ENCODE data around the gene VSIG10. TPM values are rescaled to one million over a fixed set of nuclear protein-coding genes. Genes with fewer than 3 reads are reported as not detected.
"Not testable (repeated sequence)": the region's sequence is repeated elsewhere in the genome, so short reads cannot be mapped to it uniquely, and the experiment has no call there.

Gene VSIG10
- total RNA-seq, 3 donors from 2014 or later = 3.6 to 4.3 (median 3.6) TPM

- DNase-seq (no peak), ATAC-seq (no peak)
- H3K36me3 Mint-ChIP-seq (ENCODE audit: insufficient read depth) = no peaks in the 10 kb centered on the region
- peaks cover 15% of the 10 kb centered on the region for H3K27me3 Mint-ChIP-seq (ENCODE audit: low read depth)
- H3K4me3 Mint-ChIP-seq = no peak overlapping the region
- H3K9me3 Mint-ChIP-seq = no peaks in the 10 kb centered on the region
- peaks cover 4% of the 10 kb centered on the region for H3K4me1 Mint-ChIP-seq (ENCODE audit: low read depth)
Measured at GRCh38 chr12:118098401-118098800, 5.4 kb downstream of the VSIG10 start.

DNA sequence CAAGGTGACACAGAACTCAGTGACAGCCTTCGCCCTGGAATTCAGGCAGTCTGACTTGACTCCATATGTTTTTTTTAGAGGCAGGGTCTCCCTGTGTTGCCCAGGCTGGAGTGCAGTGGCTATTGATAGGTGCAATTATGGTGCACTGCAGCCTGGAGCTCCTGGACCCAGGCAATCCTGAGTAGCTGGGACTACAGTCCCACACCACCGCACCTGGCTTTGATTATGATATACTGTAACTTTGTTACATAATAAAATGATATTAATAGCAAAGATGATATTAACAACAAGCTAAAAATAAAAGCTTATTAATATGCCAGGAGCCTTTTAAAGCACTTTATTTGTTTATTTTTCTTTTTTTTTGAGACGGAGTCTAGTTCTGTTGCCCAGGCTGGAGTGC lies 9.8 kb downstream of the VSIG10 start:
- Mint-ChIP-seq H3K4me1 (ENCODE audit: low read depth) (no peaks in the 10 kb centered on the region), H3K36me3 (ENCODE audit: insufficient read depth) (no peaks in the 10 kb centered on the region), H3K27me3 (ENCODE audit: low read depth) (no peaks in the 10 kb centered on the region), H3K9me3 (no peaks in the 10 kb centered on the region), H3K4me3 (no peak overlapping the region)
- DNase-seq (no peak), ATAC-seq (no peak)

DNA sequence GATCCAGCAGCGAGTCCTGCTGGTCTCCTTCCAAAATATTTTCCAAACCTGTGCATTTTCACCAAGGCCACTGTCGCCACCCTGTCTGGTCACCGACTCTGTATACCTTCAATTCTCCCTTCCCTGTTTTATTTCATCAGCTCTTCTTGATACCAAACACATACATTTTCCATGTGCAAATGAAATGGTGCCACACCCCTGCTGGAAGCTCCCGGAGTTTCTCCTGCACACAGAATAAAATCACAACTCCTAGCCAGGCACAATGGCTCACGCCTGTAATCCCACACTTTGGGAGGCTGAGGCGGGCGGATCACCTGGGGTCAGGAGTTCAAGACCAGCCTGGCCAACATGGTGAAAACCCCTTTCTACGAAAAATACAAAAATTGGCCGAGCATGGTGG lies 14.0 kb downstream of the VSIG10 start:
- no peak overlapping the region for H3K4me3 Mint-ChIP-seq
- no peaks in the 10 kb centered on the region for H3K36me3 Mint-ChIP-seq (ENCODE audit: insufficient read depth)
- ATAC-seq (no peak), DNase-seq (no peak)
- H3K4me1 Mint-ChIP-seq (ENCODE audit: low read depth) = no peaks in the 10 kb centered on the region
- H3K9me3 Mint-ChIP-seq = no peaks in the 10 kb centered on the region
- no peaks in the 10 kb centered on the region for H3K27me3 Mint-ChIP-seq (ENCODE audit: low read depth)

DNA sequence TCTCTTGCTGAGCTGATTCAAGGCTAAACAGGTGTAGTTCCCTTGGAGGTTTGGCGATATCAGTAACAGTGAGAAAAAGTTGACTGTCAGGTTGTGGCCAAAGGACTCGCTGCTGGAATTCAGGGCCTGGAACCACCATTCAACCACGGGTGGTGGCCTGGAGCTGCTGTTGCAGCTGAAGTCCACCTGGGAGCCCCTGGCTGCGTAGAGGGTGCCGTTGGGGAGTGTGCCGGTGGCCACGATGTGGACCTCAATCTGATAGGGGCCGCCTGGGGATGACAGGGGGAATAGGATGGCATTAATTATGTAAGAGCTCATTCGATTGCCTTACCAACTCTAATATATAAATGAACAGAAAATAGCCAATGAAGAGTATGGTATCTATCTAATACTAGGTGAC lies 21.6 kb downstream of the VSIG10 start:
- ATAC-seq (no peak), DNase-seq (no peak)
- Mint-ChIP-seq H3K4me3 (no peak overlapping the region), H3K27me3 (ENCODE audit: low read depth) (no peaks in the 10 kb centered on the region), H3K9me3 (no peaks in the 10 kb centered on the region), H3K36me3 (ENCODE audit: insufficient read depth) (no peaks in the 10 kb centered on the region), H3K4me1 (ENCODE audit: low read depth) (no peaks in the 10 kb centered on the region)

- H3K4me1 Mint-ChIP-seq (ENCODE audit: low read depth); H3K36me3 Mint-ChIP-seq (ENCODE audit: insufficient read depth); DNase-seq; ATAC-seq; H3K4me3 Mint-ChIP-seq; H3K9me3 Mint-ChIP-seq; H3K27me3 Mint-ChIP-seq (ENCODE audit: low read depth): not testable (repeated sequence)
Measured at GRCh38 chr12:118081521-118081920, 22.3 kb downstream of the VSIG10 start.

- H3K4me1 Mint-ChIP-seq (ENCODE audit: low read depth) = no peaks in the 10 kb centered on the region
- H3K4me3 Mint-ChIP-seq = no peak overlapping the region
Measured at GRCh38 chr12:118073768-118074167, 30.0 kb downstream of the VSIG10 start.

GRCh38 chr12:118070650-118071049 lies 33.2 kb downstream of the VSIG10 start:
- DNase-seq (no peak), ATAC-seq (no peak)
- no peaks in the 10 kb centered on the region for H3K36me3 Mint-ChIP-seq (ENCODE audit: insufficient read depth)
- H3K9me3 Mint-ChIP-seq = no peaks in the 10 kb centered on the region
- H3K27me3 Mint-ChIP-seq (ENCODE audit: low read depth) = peaks cover 12% of the 10 kb centered on the region
- H3K4me1 Mint-ChIP-seq (ENCODE audit: low read depth) = peaks cover 2% of the 10 kb centered on the region
- no peak overlapping the region for H3K4me3 Mint-ChIP-seq

More at GRCh38 chr12:118073768-118074167, 30.0 kb downstream of the VSIG10 start:
- no peaks in the 10 kb centered on the region for H3K9me3 Mint-ChIP-seq
- H3K36me3 Mint-ChIP-seq (ENCODE audit: insufficient read depth) = no peaks in the 10 kb centered on the region
- DNase-seq (no peak), ATAC-seq (no peak)
- H3K27me3 Mint-ChIP-seq (ENCODE audit: low read depth) = no peaks in the 10 kb centered on the region

DNA sequence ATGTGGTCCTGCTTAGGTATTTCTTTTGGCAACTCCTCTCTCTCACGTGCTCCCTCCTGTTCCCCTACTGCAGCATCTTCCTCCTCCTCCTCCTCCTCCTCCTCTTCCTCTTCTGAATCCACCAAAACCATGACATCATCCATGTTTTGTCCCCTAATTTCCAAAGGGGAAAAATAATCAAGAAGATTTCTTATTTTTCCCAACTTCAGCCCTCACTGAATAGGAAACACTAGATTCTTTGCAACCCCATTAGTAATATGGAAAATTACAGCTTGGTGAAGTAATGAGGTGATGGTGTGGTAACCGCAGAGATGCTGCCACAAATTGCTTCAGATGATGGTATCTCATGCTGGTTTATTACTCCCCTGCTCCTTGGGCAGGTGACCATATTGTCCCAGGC lies 35.4 kb downstream of the VSIG10 start:
- ATAC-seq = no peak

DNA sequence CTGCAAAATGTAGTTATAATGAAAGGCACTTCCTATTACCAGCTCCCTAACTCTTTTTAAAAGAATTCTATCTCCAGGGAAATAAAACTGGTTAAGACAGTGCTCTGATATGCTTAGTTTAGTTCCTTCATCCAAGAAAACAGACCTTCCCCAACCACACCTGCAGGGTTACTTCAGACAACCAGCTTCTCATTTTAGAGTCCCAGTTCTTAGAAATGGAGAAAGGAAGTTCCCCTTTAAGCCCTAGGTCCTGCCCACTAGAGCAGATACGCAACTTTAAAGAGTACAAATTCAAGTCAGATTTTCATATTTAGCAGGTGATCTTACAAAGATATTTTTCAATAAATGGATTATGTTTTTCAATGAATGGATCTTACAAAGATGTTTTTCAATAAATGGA lies 38.4 kb downstream of the VSIG10 start:
- Mint-ChIP-seq H3K4me1 (ENCODE audit: low read depth) (peaks cover 29% of the 10 kb centered on the region), H3K9me3 (no peaks in the 10 kb centered on the region), H3K4me3 (no peak overlapping the region), H3K36me3 (ENCODE audit: insufficient read depth) (no peaks in the 10 kb centered on the region), H3K27me3 (ENCODE audit: low read depth) (peaks cover 14% of the 10 kb centered on the region)
- DNase-seq (no peak), ATAC-seq (no peak)

More for the DNA sequence above, 35.4 kb downstream of the VSIG10 start:
- Mint-ChIP-seq H3K9me3 (no peaks in the 10 kb centered on the region), H3K36me3 (ENCODE audit: insufficient read depth) (no peaks in the 10 kb centered on the region), H3K4me3 (no peak overlapping the region), H3K27me3 (ENCODE audit: low read depth) (peaks cover 14% of the 10 kb centered on the region), H3K4me1 (ENCODE audit: low read depth) (peaks cover 22% of the 10 kb centered on the region)
- DNase-seq = no peak

DNA sequence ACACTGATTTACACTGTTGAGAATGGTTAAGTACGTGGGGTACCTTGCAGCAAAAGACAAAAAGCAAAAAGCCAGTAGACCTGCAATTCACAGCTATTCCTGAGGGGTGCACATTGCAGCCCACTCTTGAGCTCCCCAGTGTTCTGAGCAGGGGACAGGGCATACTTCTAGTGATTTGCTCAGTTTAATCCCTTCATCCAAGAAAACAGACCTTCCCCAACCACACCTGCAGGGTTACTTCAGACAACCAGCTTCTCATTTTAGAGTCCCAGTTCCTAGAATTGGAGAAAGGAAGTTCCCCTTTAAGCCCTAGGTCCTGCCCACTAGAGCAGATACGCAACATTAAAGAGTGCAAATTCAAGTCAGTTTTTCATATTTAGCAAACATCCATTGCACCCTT lies 39.2 kb downstream of the VSIG10 start:
- ATAC-seq = no peak
- H3K9me3 Mint-ChIP-seq = no peaks in the 10 kb centered on the region
- H3K27me3 Mint-ChIP-seq (ENCODE audit: low read depth) = peaks cover 14% of the 10 kb centered on the region
- H3K36me3 Mint-ChIP-seq (ENCODE audit: insufficient read depth) = no peaks in the 10 kb centered on the region
- H3K4me1 Mint-ChIP-seq (ENCODE audit: low read depth) = peaks cover 37% of the 10 kb centered on the region
- DNase-seq = no peak
- H3K4me3 Mint-ChIP-seq = peak overlapping the region; percentile 15

- DNase-seq (no peak), ATAC-seq (no peak)
- peaks cover 44% of the 10 kb centered on the region for H3K4me1 Mint-ChIP-seq (ENCODE audit: low read depth)
- peaks cover 14% of the 10 kb centered on the region for H3K27me3 Mint-ChIP-seq (ENCODE audit: low read depth)
- H3K4me3 Mint-ChIP-seq = peak overlapping the region; percentile 89
- peaks cover 2% of the 10 kb centered on the region for H3K36me3 Mint-ChIP-seq (ENCODE audit: insufficient read depth)
- H3K9me3 Mint-ChIP-seq = no peaks in the 10 kb centered on the region
Measured at GRCh38 chr12:118063576-118064391, 40.0 kb downstream of the VSIG10 start.

DNA sequence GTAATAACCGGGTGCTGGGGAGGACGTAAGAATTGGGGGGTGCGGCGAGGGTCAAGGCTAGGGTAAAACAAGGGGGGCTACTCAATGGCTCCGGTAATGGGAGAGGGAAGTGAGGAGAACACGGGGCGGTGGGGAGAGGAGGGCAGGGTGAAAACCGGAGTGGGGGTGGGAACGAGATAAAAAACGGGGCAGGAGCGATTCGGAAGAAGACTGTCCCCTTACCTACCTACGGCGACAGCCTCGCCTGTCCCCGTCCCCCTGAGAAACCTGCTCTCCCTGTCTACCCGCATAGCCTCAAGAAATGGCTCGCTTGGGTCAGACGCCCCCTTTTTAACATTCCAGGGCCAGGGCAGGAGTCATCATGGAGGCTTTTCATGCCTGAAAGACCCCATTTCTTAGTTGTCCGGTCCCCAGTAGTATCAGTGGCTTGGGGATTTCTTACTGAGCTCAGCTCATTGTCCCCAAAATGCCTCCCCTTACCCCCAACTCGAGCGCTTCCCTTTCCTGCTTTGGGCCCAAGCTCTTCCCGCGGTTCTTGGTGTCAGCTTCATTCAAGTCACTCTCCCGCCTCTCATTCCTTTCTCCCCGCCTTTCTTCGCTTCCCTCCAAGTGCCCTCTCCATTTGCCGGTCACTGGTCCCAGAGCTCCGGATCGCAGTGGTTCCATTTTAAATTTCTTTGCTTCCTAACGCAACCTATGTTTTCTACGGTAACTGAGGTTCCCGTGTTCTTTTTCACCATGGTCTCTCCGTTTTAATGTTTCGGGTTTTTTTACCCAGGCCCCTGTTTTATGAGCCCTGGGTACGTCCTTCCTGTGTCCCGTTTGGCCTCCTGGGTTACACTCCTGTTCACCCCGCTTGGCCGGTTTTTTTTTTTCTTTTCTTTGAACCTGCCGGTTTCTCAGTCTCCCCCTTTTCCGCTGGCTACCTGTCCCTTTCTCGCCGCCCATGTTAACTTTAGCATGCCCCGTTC lies 41.7 kb downstream of the VSIG10 start:
- Mint-ChIP-seq H3K9me3 (no peaks in the 10 kb centered on the region), H3K4me1 (ENCODE audit: low read depth) (peaks cover 45% of the 10 kb centered on the region), H3K27me3 (ENCODE audit: low read depth) (peaks cover 6% of the 10 kb centered on the region), H3K36me3 (ENCODE audit: insufficient read depth) (peaks cover 2% of the 10 kb centered on the region), H3K4me3 (peak overlapping the region; percentile 89)
- DNase-seq = no peak
- ATAC-seq = peak; percentile 15 to 29

- DNase-seq (peak; percentile 63), ATAC-seq (peak; percentile 44 to 46)
- Mint-ChIP-seq H3K4me1 (ENCODE audit: low read depth) (peaks cover 46% of the 10 kb centered on the region), H3K36me3 (ENCODE audit: insufficient read depth) (peaks cover 2% of the 10 kb centered on the region), H3K9me3 (no peaks in the 10 kb centered on the region), H3K4me3 (peak within 1 kb of the TSS; percentile 89), H3K27me3 (ENCODE audit: low read depth) (peaks cover 5% of the 10 kb centered on the region)
Measured at GRCh38 chr12:118061011-118061872, 42.6 kb downstream of the VSIG10 start, which contains the start of gene WSB2. Gene WSB2 (minus strand): TSS chr12:118061179. CDS start chr12:118061048, 131 bp downstream.
